Glutamatergic neuron (in vitro differentiated cells): ENCODE results near the gene PTPRJ. TPM values are rescaled to one million over a fixed set of nuclear protein-coding genes. Genes with fewer than 3 reads are reported as not detected.

Experiments used
- DNase-seq: peaks from one replicate; pipeline ENCODE4 v3.0.0; 2022
- H3K27ac Mint-ChIP-seq: one replicate; pipeline ENCODE4 v1.8.0; 2020; ENCODE audit warnings: mild to moderate bottlenecking, mixed read lengths, inconsistent platforms; ENCODE audit not compliant: unreplicated experiment
- H3K27me3 Mint-ChIP-seq: one replicate; pipeline ENCODE4 v1.8.0; 2020; ENCODE audit warnings: mild to moderate bottlenecking, moderate library complexity, mixed read lengths, inconsistent platforms; ENCODE audit not compliant: unreplicated experiment
- H3K36me3 Mint-ChIP-seq: one replicate; pipeline ENCODE4 v1.8.0; 2020; ENCODE audit warnings: mild to moderate bottlenecking, mixed read lengths, inconsistent platforms; ENCODE audit not compliant: unreplicated experiment
- H3K4me1 Mint-ChIP-seq: one replicate; pipeline ENCODE4 v1.8.0; 2020; ENCODE audit warnings: mild to moderate bottlenecking, low read depth, mixed read lengths, inconsistent platforms; ENCODE audit not compliant: unreplicated experiment
- H3K4me3 Mint-ChIP-seq: one replicate; pipeline ENCODE4 v1.8.0; 2020; ENCODE audit warnings: mild to moderate bottlenecking, mixed read lengths, inconsistent platforms; ENCODE audit not compliant: unreplicated experiment
- H3K9me3 Mint-ChIP-seq: one replicate; pipeline ENCODE4 v1.8.0; 2020; ENCODE audit warnings: mild to moderate bottlenecking, moderate library complexity, mixed read lengths, inconsistent platforms; ENCODE audit not compliant: unreplicated experiment
- CTCF ChIP-seq: fragments of 200-600 bp; sonication (generic); IDR thresholded peaks from one replicate; pipeline ENCODE4 v1.5.0; 2021; ENCODE audit not compliant: partially characterized antibody, unreplicated experiment
- total RNA-seq: library from RNA; stranded (reverse); fragmentation: NEBNext Ultra II Directional; extraction: Animal tissue kit (Norgen Biotek cat#: 25700); gene quantifications from one replicate; pipeline ENCODE4 v1.2.1, GENCODE V29; 2021; ENCODE audit not compliant: unreplicated experiment

PTPRJ gene
- total RNA-seq, 1 donor from 2014 or later, result 2.4 TPM

- Mint-ChIP-seq H3K36me3 (no peaks in the 10 kb centered on the region), H3K4me3 (no peak overlapping the region), H3K27ac (no peak overlapping the region), H3K4me1 (peaks cover 10% of the 10 kb centered on the region), H3K9me3 (peaks cover 6% of the 10 kb centered on the region), H3K27me3 (peaks cover 7% of the 10 kb centered on the region)
- no peak for TF ChIP-seq CTCF
- no peak for DNase-seq
Observed at GRCh38 chr11:48017831-48018527, 37.6 kb downstream of the PTPRJ start.

DNA sequence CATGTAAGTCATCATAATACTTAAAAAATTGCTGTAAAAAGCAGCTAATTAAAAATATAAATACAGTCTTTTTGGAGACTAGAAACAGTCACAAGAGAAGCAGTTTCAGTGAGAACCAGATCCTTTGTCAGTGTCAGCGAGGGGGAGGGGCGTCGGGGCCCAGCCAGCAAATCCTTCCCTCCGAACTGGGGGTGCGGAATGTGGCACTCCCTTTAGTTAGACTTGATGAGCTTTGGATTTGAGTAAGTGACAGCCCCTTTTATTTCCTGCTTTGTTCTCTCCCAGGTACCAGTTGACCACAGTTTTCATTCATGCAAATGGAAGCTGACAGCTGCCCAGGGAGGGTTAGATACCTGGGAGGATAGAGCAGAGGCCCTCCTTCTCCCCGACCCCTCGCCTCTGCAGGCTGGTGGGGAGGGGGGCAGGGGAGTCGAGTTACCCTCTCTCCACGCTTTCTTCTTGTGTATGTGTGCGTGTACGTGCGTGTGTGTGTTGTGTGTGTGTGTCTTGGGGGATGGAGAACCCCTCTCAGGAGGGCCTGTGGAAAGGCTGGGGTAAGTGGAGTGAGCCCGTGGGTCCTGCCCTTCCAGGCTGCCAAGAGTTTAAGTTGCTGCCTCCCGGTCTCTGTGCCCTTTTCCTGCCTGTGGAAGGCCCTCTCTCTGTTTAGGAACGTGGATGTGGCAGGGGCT, 38.3 kb downstream of the PTPRJ start:
- H3K9me3 Mint-ChIP-seq, result peaks cover 6% of the 10 kb centered on the region
- peaks cover 10% of the 10 kb centered on the region for H3K4me1 Mint-ChIP-seq
- DNase-seq, result peak; percentile 41

DNA sequence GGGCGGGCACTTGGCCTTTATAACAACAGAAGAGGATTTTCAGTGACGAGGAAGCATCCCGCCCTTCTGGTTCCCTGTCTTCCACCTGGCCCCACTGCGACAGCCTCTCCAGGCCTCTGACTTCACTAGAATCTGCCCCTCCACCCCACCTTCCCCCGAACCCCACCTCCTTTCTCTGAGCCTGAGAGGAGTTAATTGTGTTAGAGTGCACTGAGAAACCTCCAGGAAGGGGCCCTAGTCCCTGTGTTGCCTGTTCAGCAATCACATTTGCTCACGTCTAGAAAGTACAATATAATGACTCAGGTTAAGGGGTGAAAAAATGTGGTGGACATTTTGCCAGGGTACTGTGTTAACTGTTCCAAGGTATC, 38.8 kb downstream of the PTPRJ start:
- H3K4me1 Mint-ChIP-seq, result peaks cover 10% of the 10 kb centered on the region
- H3K27ac Mint-ChIP-seq, result no peak overlapping the region
- peaks cover 5% of the 10 kb centered on the region for H3K27me3 Mint-ChIP-seq
- H3K9me3 Mint-ChIP-seq, result peaks cover 2% of the 10 kb centered on the region
- TF ChIP-seq CTCF, result no peak
- no peak overlapping the region for H3K4me3 Mint-ChIP-seq
- H3K36me3 Mint-ChIP-seq, result no peaks in the 10 kb centered on the region
- peak; percentile 24 for DNase-seq

More for the DNA sequence above, 38.3 kb downstream of the PTPRJ start:
- Mint-ChIP-seq H3K4me3 (no peak overlapping the region), H3K36me3 (no peaks in the 10 kb centered on the region), H3K27me3 (peaks cover 5% of the 10 kb centered on the region), H3K27ac (no peak overlapping the region)
- no peak for TF ChIP-seq CTCF

DNA sequence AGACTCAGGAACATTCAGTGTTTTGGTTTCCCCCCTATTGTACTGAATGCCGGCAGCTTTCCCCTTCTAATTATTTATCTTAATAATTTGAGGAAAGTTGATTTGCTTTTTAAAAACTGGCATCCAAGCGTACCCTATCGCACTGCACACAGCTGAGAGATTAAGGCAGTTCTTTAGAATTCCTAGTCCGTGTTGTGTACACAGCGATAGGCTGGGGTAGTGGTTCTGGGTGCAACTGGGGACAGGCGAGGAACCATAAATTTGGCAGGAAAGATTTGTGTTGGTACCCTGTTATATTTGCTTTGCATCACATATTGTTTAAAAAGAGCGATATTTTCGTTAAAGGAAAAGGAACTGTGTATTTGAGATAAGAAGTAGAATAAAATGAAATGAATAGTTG, 39.2 kb downstream of the PTPRJ start:
- Mint-ChIP-seq H3K4me3 (no peak overlapping the region), H3K36me3 (no peaks in the 10 kb centered on the region), H3K4me1 (peaks cover 13% of the 10 kb centered on the region), H3K9me3 (peaks cover 2% of the 10 kb centered on the region), H3K27me3 (peaks cover 5% of the 10 kb centered on the region), H3K27ac (no peak overlapping the region)
- no peak for DNase-seq
- TF ChIP-seq CTCF, result no peak
